GM12864 (cell line): Measurements from ENCODE around the gene EFCAB11.

Experiments used
- DNase-seq: peaks from one replicate; pipeline ENCODE4 v3.0.0-alpha.2; 2011; ENCODE audit warnings: low read depth
- H3K4me3 ChIP-seq: 2 replicates; pipeline ENCODE4 v1.5.1; 2011; ENCODE audit warnings: mild to moderate bottlenecking, low read depth, low read length, control low read depth
- CTCF ChIP-seq: IDR thresholded peaks from 2 replicates; pipeline ENCODE4 v1.5.1; 2011; ENCODE audit warnings: low read depth, mild to moderate bottlenecking, moderate library complexity, low read length, control low read depth, inconsistent platforms; ENCODE audit errors: missing control alignments

Gene EFCAB11

GRCh38 chr14:89779707-89780106 is 174.8 kb downstream of the EFCAB11 start:
- no peak for TF ChIP-seq CTCF
- no peak for DNase-seq

GRCh38 chr14:89775946-89776345 is 178.6 kb downstream of the EFCAB11 start:
- DNase-seq, result no peak
- no peak for TF ChIP-seq CTCF
- no peak overlapping the region for H3K4me3 ChIP-seq

More at GRCh38 chr14:89779707-89780106, 174.8 kb downstream of the EFCAB11 start:
- H3K4me3 ChIP-seq, result no peak overlapping the region

- DNase-seq, result no peak
- TF ChIP-seq CTCF, result no peak
- H3K4me3 ChIP-seq, result no peak overlapping the region
These were observed 179.4 kb downstream of the EFCAB11 start for GRCh38 chr14:89775151-89775550.

- TF ChIP-seq CTCF, result no peak
- H3K4me3 ChIP-seq, result peak overlapping the region; percentile 24
- peak; percentile 78 for DNase-seq
These were observed 180.8 kb downstream of the EFCAB11 start for GRCh38 chr14:89773644-89774316.

GRCh38 chr14:89773151-89773550 is 181.4 kb downstream of the EFCAB11 start:
- peak overlapping the region; percentile 24 for H3K4me3 ChIP-seq
- no peak for TF ChIP-seq CTCF
- DNase-seq, result peak; percentile 62

- no peak for TF ChIP-seq CTCF
- no peak for DNase-seq
- no peak overlapping the region for H3K4me3 ChIP-seq
These were observed 183.3 kb downstream of the EFCAB11 start for GRCh38 chr14:89771251-89771650.

GRCh38 chr14:89767861-89768268 is 186.7 kb downstream of the EFCAB11 start:
- peak; percentile 75 for TF ChIP-seq CTCF
- no peak overlapping the region for H3K4me3 ChIP-seq
- DNase-seq, result peak; percentile 74
